ENCODE measurements around the gene PPP5C.
"Not testable (repeated sequence)": the region's sequence is repeated elsewhere in the genome, so short reads cannot be mapped to it uniquely, and the experiment has no call there.

PPP5C gene

DNA sequence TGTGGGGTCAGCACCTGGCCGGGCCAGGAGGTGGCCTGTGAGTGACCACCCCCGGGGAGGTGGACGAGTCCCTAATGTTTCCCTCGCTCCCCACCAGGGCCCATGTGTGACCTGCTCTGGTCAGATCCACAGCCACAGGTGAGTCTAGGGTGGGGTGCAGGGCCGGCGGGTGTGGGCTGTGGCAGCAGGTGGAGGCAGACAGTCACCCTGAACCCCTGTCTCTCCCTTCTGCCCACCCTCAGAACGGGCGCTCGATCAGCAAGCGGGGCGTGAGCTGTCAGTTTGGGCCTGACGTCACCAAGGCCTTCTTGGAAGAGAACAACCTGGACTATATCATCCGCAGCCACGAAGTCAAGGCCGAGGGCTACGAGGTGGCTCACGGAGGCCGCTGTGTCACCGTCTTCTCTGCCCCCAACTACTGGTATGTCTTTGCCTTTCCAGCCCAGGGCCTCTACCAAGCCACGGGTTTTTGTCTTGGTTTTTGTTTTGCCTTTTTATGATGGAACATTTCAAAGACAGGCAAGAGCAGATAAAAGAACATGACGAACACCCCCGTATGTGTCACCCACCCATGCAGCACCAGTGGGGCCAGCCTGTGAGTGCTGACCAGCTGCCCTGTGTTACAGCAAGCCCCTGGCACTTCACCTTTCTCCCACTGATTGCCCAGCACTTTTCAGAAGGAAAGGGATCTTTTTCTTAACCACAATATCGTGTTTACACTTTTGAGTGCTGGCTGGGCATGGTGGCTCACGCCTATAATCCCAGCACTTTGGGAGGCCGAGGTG lies 41.6 kb downstream of the PPP5C start:
- no peak for DNase-seq

DNA sequence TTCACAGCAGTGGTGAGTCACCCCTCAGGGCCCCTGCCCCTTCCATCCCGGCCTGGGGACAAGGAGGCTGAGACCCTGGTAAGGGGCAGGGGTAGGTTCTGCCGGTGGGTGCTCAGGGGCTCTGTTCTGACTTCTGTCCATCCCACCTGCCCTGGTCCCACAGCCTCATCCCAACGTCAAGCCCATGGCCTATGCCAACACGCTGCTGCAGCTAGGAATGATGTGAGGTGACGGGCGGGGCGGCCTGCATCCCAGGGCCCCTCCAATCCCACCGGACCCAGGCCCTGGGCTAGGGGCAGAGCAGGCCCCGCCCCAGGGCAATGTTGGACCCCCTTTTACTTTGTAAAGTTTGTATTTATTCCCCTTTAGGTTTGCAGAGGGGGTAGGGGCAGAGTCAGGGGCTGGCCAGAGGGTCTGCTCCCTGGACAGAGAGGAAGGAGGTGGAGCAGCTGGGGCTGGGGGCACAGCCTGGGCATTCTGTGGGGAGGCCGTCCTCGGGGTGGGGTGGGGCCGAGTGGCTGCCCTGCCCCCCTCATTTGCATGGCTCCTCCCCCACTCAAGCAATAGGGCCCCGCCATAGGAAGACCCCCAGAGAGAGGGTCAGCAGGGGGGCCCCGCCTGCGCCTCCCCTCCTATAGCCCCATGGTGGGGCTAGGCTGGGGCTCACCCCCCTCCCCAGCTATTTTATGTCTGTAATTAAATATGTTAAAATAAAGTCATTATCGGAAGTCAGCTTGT lies 43.4 kb downstream of the PPP5C start:
- DNase-seq: no peak

DNA sequence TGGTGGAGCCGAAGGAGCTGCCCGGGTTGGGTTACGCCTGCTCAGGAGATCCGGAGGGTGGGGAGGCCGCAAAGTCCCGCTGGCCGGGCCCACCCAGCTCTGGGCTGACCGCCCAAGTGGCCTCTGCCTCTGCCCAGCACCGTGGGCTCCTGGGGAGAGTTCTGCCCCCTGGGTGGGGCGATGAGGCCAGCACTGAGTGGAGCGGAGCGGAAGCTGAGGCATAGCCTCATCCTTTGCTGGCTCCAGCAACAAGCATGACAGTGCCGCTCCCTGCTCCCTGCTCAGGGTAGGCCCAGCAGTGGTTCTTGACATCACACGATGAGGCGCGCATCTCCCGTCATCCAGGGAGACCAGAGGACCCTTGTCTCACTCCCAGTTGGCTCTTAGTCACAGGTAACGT lies 44.0 kb downstream of the PPP5C start:
- DNase-seq: no peak

DNA sequence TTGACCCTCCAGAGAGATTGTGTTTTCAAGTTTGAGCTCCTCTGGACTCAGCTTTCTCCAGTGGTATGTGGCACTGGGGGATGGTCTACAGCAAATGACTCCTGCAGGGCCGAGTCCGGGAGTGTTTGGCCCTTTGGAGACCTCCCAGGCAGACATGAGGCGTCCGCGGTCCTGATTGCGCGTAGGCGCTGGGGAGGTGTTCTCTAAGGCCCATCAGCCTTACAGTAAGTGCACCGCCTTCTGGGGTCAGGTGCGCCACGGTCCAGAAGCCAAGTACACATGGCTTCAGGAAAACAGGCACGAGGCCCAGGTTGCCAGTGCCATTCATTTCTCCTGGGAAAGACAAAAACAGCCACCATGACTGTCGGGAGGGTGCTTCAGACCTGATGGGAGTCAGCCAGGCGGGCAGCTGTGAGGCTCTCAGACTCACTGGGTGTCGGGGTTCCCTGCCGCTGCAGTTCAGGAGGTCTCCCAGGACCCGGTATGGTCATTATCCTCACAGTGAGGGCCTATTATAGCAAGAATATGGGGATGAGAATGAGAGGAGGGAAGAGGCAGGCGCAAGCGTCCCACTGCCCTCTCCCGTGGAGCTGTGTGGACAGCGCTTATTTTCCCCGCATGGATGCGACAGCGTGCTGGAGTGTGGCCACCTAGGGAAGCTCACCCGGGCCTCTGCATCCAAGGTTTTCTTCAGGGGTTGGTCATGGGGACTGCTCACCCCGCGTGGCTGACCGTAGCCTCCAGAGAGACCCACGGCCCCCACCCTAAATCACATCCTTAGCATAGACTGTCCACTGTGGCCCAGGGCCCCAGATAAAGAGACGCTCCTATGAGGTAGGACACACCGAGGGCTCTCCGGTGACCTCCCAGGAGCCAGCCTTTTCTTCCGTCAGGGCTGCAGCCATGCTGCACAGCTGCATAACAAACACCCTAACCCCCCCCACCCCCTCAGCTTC lies 44.7 kb downstream of the PPP5C start:
- no peak for DNase-seq

DNA sequence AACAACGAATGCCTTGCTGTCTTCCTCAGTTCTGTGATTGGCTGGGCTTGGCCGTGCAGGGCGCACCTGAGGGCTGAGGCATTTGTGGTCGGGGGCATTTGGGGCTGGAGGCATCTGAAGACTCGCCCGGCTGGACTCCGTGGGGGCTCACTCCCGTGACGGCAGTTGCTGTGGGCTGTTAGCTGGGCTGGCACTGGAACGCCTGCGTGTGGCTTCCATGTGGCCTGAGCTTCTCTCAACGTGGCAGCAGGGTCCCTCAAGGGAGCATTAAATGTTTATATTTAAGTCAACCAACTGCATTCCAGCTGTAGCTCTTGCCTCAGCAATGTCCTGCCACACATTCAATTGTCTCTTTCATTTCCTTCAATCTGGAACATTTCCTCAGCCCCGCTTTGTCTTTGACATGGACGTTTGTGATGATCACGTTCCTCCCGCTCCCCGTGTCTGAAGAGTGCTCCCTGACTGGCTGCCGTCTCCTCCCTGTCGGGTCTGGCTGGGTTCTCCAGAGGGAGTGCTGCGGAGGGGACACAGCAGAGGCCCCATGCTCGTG lies 45.4 kb downstream of the PPP5C start:
- DNase-seq: no peak

DNA sequence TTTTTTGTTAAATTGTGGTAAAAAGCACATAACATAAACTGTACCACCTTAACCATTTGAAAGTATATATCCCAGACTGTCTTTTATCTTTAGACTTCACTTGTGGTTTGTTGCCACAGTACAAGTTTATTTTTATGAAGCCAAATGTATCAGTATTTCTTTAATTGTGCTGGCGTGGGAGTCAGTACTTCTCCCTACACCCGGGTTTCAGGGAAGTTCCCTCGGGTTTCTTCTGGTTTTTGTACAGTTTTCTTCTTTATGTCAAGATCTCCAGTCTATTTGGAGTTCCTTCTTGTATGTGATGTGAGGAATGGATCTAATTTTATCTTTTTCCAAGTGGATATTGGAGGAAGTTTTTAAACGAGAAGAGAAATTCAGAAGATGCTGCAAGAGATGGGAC lies 46.0 kb downstream of the PPP5C start:
- DNase-seq: no peak

DNA sequence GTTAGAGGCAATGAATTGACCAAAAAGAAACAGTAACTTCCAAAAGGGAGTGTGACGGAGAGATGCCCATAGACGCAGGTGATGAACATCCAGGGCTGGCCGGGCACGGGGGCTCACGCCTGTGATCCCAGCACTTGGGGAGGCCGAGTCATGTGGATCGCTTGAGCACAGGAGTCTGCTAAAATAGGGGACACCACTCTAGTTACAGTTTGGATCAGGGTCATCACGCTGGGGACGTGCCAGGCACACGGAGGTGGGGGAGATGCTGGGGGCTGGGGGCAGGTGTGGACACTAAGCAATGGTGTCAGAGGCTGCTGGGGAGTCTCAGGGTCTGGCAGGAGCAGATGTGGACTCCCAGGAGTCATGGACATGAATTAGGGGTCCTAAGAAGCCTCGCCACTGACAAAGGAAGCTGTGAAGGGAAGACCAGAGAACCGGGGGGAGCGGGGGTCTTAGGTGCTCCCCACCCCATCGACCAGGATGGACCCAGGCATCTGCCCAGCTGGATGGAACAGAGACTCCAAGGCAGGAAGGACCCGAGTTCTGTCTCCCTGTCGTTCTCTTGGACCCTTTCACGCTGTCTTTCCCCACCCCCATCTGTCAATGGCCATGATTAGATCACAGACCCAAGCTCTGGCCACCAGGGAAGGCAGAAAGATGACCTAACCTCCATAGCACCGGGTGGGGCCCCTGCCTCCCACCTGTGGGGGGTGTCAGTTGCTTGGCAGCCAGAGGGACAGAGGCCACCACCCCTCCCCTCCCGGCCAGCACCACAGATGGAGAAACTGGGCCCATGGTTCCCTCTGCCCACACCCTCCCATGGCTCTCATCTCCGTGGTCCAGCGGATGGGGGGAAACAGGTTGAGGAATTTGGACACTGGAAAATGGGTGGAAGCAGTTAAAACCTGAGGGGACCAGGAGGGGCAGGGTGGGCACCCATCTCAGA lies 46.8 kb downstream of the PPP5C start:
- DNase-seq: no peak

DNA sequence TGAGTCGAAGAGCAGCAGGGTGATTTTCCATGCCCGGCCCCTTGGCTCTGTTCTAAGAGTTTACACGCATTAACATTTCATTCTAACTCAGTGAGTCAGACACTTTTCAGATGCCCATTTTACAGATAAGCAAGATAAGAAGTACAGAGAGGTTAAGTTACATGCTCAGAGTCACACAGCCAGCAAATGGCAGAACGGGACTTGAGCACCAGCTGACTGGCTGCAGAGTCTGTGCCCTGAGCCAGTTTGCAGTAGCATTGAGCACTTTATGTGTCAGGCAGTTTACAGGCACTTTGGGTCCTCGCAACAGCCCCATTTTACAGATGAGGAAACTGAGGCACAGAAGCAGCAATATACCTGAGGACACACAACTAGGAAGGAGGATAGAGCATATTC lies 47.5 kb downstream of the PPP5C start:
- DNase-seq: no peak

DNA sequence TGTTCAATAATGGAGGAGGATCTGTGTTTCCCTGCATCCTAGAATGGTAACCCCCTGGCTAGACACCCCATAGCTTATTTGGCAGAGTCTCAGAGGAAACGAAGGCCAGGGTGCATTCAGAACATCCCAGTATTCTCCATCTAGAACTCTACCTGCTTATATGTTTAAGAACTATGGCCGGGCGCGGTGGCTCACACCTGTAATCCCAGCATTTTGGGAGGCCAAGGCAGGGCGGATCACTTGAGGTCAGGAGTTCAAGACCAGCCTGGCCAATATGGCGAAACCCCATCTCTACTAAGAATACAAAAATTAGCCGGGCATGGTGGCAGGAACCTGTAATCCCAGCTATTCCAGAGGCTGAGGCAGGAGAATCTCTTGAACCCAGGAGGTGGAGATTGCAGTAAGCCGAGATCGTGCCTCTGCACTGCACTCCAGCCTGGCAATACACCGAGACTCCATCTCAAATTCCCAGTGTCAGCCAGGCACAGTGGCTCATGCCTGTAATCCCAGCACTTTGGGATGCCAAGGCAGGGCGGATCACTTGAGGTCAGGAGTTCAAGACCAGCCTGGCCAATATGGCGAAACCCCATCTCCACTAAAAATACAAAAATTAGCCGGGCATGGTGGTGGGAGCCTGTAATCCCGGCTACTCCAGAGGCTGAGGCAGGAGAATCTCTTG lies 51.1 kb downstream of the PPP5C start:
- not testable (repeated sequence) for DNase-seq

DNA sequence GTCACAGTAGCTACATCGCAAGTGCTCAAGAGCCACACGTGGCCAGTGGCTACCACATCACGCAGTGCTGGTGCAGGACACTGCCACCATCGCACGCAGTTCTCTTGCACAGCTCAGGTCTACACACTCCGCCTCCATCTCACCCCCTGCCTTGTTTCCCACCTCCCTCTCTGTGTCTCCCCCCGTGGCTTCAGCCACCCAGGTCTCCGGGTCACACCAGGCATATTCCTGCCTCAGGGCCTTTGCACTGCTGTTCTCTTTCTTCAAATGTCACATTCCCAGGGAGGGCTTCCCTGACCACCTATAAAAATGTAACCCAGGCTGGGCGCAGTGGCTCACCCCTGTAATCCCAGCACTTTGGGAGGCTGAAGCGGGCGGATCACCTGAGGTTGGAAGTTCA lies 55.8 kb downstream of the PPP5C start:
- no peak for DNase-seq

DNA sequence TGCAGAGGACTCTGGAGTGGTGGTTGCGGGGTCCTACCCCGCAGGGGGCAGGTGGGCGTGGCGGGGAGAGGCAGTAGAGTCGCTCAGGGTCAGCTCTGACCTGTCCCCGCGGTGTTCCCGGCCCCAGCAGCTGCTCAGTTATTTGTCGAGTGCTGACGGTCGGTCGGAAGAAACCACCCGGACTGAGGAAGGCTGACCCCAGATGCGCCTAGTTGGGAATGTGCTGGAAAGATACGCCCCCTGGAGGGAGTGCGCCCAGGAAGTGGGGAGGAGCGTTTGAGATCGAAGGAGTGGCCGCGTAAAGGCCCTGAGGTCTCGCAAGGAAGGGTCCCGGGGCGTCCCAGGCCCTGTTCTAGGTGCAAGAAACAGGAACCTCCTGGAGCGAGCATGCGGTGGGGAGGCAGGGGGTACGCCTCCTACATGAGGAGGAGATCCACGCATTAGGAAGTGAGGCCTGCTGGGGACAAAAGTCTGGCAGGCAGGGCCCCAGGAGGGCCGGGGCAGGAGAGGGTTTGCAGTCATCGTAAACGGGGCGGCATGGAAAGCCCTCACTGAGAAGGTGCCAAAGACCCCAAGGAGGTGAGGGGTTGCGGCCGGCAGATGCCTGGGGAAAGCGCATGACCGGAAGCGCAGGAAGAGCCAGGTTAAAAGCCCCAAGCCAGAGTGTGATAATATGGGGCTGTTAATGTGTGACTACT lies 57.3 kb downstream of the PPP5C start:
- DNase-seq: no peak

DNA sequence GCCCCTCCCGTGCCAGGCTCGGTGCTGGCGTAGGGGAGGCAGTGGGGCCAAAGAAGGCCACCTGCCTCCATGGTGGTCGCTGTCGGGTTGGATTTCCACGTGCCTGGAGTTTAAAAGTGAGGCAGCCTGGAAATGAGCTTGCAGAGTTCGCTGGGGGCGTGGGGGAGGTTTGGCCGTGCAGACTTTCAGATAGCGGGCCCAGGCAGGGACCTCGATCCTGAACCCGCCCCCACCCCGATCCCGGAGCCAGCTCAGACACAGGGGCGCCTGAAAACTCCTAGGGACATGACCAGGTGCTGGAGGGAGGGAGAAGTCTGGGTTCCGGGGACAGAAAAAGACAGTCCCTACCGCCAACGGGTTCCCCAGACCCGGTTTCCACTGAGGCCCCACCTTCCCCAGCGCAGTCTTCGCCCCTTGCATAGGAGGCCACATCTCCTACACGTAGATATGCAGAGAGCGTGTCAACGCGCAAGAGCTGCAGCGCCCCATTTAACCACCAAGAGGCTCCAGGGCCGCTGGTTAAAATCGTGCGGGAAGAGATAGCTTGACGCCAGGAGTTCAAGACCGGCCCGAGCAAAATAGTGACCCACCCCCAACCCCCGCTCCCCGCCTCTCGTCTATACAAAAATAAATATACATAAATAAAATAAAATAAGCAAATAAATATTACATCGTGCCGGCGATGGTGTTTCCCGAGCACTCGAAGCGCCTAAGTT lies 58.0 kb downstream of the PPP5C start:
- no peak for DNase-seq

DNA sequence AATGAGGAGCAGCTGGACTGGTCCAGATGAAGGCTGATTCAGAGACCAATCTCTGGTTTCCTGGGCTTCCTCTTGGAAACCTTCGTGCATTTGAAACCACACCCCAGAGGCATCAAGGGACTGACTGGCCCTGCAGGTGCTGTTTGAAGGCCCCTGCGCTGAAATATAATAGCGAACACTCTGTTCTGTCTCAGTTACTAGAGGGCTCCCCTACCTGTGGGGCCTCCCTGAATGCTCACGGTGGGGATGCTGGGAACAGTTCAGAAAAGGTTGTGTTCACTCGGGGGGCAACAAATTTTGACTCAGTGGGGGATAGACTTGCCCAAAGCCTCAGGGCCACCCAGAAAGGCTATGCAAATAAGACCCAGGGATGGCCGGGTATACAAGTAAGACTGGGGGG lies 60.1 kb downstream of the PPP5C start:
- DNase-seq: no peak

DNA sequence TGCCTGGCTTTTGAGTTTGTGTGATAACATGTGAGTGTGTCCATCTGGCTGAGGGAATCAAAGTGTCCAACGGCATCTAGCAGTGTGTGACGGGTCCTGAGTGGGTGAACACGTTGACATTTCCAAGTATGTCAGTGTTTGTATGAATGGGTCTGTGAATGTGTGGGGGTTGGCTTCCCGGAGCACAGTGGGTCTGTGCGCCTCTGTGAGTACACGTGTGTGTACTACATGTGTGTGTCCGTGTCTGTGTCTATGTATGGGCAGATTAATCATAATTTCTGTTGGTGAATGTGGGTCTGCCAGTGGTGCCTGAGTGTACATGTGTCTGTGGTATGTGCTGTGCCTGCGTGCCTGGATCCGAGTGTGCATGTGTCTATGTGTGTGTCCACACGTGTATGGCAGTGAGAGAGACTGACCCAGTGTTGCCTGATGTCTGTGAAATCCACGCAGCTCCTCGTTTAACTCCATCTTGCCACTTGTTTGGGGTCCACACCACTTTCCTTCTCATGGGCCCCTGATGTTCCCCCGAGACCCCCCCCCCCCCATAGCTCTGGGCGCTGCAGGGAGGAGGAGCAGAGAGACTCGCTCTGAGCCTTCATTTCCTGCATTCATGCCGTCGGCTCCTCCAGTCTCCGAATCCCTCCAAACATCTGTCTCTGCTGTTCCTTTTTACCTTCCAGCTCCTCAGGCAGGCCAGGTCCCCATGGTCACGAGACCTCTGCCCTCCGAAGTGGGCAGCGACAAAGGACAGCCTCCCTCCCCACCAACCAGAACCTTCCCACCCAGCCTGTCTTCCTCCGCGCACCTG lies 61.2 kb downstream of the PPP5C start:
- no peak for DNase-seq

DNA sequence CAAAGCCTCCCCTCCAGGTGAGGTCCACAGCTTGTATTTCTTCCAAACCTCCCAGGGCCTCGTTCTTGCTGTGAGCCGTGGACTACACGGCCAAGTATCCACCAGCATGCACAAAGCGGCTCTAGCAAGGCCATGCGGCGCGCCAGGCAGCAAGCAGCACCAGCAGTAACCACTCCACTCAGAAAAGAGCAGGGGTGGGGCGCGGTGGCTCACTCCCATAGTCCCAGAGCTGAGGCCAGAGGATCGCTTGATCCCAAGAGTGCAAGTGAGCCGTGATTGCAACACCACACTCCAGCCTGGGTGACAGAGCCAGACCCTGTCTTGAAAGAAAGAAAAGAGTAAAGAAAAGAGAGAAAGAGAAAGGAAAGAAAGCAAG lies 61.8 kb downstream of the PPP5C start:
- DNase-seq: no peak

DNA sequence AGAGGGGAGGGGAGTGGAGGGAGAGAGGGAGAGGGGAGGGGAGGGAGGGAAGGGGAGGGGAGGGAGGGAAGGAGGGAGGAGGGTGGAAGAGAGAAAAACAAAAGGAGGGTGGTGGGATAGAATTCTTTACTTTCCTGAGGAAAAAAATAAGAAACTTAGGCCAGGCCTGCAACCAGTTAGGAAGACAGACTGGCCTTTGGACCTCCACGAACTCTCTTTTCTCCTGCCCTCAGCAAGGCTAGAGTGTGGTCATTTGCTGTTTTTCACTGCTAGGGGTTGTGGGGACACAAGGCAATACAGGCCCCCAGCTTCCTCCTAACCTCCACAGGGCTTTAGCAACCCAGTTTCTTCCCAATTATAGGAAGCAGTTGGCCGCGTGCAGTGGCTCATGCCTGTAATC lies 62.3 kb downstream of the PPP5C start:
- DNase-seq: no peak

DNA sequence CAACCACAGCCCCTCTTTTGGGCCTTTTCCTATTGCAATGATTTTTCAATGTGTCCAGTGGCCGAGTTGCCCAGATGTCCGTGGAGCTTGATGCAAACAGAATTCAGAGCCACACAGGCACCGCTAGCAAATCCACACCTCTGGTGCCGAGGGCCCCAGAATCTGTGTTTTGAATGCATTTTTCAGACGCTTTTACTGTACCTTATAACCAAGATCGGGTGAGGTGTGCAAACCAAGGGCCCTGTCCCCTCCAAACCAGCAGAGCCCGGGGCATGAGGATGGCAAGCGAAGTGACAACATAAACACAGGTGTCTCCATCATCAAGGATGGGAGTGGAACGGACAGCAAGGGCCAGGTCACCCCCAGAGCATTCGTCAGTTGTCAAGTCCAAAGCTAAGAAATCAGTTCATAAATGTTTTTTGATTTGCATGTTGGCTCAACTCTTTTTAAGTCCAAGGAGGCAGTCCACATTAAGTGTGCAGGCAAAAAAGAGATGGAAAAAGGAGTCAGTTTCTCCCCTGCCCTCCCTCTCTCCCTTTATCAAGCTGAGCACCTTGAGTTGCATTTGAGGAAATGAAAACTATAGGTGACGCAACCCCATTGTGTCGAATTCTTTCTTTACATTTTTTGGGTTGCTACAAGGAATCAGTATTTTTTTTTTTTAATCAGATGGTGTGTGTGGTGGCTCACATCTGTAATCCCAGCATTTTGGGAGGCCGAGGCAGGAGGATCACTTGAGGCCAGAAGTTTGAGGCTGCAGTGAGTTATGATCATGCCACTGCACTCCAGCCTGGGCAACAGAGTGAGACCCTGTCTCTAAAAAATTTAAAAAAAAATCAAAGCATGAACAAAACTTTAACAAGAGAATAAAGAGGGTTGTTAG lies 63.6 kb downstream of the PPP5C start:
- DNase-seq: no peak
